ENCODE results near the gene ABCC11.

The ABCC11 gene

DNA sequence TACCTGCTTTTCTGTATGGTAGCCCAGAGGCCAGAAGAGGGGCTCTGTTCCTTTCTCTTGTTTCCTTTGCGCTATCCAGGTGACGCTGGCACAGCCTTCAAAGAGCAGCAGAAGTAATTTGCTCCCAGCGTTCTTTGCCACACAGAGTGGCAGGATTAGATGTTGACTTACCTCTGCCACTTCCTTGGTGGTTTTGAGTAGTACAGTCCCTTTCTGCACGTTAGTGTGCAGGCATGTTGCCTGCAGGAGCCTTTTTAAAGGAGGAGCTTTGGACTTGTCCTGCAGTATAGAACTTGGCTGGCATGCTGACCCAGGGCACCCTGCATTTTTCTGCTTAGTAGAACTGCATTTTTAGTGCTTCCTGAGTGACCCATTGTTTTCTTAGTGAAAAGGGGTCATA lies at the start of gene ABCC11:
Gene ABCC11, minus strand, starts transcription at position 229 of the 400 bp plus-strand sequence. CDS start 15,618 bp downstream, outside the sequence.
- DNase-seq, result no peak

DNA sequence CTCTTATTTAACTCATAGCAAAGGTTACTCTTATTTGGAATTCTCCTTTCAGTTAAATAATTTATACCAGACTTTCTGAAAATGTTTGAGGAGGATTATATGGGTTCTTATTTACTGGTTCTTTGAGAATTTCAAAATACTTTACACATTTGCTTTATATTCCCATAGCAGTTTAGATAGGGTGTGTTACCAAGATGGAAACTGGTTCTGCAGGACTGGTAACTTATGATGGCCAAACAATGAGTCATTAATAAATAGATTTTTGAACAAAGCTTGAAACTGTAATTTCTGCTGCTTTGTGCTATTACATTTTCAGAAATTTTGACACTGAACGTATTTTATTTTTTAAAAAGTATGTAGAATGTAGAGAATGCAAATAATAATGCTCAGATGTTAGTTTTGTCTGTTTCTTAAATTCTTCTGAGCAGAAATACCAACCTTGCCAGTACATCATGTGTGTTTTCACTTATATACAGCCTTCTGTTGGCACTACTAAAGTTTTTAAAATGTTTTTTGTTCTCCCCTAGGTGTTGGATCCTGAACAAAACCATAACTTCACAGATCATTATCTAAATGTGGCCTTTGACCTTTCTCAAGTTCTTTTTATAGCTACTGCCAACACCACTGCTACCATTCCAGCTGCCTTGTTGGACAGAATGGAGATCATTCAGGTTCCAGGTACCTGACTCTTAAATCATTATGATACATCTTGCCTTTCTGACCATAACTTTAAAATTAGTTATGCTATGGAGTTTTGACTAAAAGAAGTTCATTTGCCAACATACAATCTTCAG lies 48.3 kb upstream of the ABCC11 start:
- no peak for DNase-seq

DNA sequence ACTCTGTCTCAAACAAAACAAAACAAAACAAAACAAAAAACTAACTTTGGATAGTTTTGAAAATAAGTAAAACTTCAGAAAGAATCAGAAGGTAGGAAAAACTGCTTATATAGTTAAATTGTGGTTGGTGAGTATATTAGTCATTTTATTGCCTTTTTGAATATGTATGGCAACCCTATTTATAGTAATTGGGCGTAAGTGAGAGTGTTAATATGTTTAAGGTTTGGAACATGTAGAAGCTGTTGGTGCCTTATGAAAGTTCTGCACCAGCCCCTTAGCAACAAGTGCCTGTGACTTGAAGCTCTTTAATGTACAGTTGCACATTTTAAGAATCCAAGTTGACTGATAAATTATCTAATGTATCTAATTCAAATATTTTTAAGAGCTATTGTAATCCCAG lies 47.4 kb upstream of the ABCC11 start:
- DNase-seq, result no peak

DNA sequence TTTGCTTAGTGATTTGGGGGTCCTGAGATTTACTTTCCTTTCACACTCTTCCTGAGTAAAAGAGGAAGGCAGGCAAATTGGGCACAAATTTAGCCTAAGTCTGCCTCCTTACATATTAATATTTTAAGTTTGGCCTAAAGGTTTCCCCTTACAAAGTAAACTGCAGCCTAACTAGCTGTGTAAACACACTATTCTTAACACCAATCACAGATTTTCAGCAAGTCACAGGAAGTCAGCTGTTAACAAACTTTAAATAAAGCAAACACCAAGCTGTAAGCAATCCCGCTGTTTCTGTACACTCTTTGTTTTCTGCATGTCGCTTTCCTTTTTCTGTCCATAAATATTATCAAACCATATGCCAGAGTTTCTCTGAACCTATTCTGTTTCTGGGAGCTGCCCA lies 45.1 kb upstream of the ABCC11 start:
- no peak for DNase-seq

DNA sequence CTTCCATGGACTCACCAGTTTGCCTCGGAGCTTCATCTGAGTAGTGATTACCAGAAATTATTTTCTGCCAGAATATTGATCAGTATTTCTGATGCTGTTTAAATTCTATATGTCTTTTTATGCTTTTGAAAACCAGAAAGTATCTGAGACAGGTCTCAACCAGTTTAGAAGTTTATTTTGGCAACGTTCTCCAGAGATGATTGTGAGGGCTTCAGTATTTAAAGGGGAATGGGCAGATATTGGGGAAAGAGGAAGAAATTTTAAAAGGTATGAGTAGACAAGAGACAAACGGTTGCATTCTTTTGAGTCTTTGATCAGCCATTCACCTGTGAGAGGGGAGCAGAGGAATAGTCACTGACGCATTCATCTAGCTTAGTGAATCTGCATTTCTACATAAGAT lies 44.4 kb upstream of the ABCC11 start:
- DNase-seq, result no peak

DNA sequence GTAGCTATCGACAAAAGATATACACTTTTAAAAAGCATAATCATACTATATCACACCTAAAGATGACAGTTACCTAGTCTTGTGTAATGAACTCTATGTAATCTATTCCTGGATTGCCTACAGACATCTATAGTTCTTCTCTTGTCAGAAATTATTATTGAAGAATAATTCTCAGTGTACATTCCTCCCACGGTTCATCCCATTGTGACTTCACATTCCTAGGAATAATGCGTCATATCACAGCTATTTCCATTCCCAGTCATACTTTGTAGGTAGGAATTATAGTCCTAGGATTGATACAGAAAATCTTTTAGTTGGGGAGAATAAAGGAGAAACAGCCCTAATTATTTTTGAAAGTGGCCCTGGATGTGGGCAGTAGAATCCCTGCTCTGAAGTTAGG lies 44.0 kb upstream of the ABCC11 start:
- no peak for DNase-seq

DNA sequence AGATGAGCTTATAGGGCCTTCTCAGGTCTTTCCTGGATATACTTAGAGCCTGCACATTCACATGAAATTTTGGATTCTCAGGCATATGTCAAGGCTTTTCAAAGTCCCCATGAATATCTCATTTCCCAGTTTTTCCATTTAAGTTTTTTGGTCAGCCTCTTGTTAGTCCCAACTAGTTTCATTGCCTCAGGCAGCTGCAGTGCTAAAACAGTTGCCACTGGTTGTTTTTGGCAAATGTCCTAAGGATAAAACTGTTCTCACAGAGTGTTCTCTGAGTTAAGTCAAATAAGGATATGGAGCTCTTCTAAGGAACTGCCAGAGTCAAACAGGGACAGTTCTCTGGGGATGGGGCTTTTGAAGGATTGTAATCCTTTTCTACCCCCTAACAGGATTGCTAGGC lies 39.9 kb upstream of the ABCC11 start:
- DNase-seq, result no peak

DNA sequence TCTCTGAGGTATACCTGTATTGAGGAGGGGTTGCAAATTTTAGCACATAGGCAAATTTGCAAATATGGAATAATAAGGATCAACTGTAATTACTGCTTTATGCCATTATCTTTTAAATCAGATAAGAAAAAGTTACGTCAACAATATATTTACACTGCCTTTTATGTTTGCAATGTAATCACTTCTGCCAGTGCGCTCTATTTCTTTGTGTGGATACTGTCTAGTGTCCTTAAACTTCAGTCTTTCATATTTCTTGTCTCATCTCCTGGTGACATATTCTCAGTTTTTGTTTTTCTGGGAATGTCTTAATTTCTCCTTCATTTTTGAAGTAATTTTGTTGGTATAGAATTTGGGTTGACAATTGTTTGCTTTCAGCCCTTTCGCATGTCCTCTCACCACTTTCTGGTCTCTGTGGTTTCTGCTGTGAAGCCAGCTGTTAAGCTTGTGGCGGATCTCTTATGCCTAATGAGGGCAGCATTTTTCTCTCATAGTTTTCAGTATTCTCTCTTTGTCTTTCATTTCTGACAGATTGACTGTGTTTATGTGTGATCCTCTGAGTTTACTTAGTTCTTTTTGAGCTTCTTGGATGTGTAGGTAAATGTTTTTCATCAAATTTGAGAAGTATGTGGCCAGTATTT lies 37.6 kb upstream of the ABCC11 start:
- DNase-seq, result no peak

DNA sequence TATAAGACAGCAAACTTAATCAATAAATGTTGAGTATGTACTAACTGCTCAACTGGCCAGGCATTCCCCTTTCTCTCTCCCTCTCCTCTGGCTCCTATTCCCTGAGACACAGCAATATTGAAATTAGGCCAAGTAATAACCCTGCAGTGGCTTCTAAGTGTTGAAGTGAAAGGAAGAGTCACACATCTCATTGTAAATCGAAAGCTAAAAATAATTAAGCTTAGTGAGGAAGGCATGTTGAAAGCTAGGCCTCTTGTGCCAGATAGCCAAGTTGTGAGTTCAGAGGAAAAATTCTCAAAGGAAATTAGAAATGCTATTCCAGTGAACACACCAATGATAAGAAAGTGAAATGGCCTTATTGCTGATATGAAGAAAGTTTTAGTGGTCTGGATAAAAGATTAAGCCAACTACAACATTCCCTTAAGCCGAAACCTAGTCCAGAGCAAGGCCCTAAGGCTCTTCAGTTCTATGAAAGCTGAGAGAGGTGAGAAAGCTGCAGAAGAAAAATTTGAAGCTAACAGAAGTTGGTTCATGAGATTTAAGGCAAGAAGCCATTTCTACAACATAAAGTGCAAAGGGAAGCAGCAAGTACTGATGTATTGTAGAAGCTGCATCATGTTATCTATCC lies 35.4 kb upstream of the ABCC11 start:
- no peak for DNase-seq

DNA sequence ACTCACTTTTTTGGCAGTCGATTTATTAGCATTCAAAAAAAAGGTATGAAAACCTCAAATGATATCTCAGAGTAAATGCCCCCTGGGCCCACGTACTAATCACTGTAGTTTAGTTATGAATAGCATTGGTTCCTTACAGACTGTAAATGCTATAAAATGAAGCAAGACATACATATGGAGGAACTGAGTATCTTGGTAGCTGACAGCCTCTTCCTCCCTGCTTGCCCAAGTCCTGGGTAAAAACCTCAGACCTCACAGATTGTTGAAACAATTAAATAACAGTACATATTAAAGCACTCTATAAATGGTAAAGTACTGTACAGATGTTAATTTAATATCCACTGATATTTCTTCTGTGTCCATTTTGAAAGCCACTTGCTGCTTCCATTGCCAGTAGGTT lies 33.2 kb upstream of the ABCC11 start:
- DNase-seq, result no peak

DNA sequence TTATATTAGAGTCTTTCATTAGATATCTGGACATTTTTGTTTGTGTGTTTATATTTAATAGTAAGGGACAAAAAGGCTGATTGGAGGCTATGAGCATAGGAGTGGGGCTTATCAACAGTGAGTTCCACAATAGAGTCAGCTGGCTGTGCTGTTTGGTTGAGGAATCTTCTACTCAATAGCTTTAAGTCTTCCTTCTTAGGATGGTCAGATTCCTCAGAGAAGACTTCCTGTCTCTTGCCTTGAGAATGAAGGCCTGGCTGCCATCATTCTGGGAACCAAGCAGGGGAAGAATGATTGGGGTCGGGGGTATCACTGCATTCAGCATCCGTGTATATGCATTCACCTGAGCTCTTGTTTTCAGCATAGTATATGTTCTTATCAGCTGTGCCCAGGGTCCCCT lies 31.9 kb upstream of the ABCC11 start:
- DNase-seq, result no peak

DNA sequence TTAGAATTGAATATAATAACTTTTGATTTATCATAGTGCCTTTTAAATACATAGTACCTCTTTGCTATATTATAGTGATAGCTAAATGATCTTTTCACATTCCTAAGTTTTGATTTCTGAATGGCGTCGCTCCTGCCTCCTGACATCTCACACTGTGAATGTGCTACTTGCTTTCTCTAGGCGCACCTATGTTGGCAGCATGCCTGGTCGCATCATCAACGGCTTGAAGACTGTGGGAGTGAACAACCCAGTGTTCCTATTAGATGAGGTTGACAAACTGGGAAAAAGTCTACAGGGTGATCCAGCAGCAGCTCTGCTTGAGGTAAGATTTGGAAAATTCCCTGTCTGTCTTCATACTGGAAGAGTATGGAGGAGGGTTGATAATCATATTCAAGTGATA lies 29.8 kb upstream of the ABCC11 start:
- no peak for DNase-seq

DNA sequence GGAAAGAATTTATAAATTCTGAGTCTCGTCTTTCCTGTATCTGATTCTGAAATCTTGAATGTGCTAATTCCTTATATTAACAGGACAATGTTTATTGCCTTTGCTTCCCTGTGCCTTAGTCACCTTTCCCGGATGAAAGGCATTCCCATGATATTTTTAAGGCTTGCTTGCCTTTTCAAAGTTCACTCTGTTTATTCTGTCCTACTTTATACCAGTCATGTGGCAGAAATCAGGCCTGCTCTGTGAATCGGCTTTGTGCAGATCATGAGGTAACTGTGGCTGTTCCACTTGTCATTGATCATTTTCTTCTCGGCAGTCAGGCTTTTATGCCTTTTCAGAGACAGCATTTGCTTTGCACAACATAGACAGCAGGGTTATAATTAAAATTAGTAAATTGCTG lies 28.8 kb upstream of the ABCC11 start:
- DNase-seq, result no peak

DNA sequence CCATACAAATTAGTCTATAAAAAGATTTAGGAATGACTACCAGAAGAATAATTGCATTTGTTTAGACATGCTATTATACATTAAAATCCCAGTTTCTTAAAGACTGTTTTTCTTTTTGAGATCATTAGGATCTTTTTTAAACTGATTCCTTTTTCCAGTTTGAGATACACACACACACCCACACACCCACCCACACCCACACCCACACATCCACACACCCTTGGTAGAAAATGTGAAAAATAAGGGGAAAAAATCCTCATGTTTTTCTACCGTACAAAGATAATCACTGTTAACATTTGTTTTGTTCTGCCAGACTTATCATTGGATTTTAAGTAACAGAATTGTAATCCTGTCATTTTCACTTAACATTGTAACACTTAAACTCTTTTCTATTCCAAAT lies 27.1 kb upstream of the ABCC11 start:
- no peak for DNase-seq

DNA sequence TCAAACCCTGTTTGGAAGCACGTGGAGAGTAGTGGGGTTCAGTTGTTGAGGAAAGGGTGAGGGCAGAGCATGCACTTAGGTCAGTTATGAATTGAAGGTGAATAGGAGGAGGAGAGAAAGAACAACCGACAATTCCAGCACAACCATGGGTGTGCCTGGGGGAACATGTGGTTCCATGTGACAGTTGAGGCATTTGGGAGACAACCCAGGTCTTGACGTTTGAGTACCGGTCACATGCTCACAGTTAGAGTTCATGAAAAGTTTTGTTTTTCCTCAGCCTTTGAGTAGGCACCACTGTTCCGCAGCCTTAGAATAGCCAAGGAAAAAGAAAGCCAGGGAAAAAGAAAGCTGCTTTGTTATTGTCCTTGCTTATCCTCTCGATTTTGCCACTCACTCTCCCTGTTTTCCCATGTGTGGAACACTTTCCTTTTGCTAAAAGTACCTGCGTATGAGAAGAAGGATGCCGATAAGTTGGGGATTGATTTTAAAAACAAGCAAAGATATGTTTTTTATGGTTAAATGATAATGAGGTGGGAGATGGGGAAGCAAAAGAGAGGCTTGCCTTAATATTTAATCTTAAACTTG lies 25.6 kb upstream of the ABCC11 start:
- no peak for DNase-seq

DNA sequence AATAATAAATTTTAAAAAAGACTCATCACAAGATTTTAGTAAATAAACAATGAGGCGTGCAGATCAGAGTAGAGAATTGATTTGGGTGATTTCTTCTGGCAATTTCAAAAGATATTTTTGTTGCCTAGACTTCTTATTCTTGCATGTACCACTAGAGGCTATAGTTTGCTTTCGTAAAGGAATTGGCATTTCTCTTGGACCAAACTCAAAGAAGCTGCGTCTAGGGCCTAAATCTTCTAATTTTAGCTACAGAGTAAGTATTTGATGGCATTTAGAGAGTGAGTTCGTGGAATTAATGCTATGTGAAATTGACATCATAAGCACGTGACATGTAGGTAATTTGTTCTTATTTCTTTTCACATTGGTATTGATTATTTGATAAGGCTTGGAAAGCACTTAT lies 24.4 kb upstream of the ABCC11 start:
- DNase-seq, result no peak

DNA sequence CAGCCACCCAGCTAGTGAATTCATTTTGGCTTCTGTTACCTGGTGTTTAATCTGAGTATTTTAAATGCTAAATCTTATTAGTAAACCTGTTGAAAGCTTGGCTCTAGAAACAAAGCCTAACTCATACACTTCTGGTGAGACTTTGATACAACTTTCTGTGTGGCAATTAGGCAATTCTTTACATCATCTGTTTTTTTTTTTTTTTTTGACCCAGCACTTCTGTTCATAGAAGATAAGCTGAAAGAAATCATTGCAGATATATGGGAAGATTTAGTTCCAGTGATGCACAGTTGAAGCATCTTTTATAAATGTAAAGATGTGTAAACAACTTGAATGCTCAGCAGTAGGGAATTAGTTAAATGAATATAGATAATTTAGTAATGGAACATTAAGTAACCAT lies 21.7 kb upstream of the ABCC11 start:
- DNase-seq, result no peak

DNA sequence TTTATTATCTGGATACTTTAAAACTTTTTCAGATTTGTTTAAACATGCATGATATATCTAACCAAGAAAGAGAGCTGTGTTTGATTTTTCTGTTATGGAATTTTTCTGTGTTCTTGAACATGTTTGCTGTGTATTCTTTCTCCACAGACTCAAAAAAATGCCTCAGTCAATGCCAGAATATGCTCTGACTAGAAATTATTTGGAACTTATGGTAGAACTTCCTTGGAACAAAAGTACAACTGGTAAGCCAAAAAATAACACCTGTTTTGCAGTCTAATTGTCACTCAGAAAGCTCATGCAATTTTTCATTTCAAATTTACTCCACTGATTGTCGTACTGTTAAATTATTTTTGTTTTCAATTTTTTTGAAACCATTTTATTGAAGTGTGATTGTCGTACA lies 15.3 kb upstream of the ABCC11 start:
- DNase-seq, result no peak

DNA sequence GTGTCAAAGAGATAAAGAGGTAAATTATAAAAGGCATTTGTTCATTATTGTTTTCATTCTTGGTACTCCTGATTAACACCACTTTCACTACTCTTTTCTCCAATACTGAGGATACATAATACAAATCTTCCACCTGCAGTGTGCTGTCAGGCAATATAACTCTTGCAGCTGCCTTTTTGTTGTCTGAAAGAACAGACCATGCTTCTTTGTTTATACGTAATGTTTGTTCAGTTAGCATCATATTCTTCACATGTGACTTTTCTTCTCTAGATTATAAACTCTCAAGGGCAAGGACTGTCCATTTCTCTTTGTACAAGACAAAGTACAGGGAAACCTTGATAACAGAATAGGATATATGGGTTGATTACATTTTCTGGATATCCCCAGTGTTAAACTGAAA lies 14.2 kb upstream of the ABCC11 start:
- no peak for DNase-seq

DNA sequence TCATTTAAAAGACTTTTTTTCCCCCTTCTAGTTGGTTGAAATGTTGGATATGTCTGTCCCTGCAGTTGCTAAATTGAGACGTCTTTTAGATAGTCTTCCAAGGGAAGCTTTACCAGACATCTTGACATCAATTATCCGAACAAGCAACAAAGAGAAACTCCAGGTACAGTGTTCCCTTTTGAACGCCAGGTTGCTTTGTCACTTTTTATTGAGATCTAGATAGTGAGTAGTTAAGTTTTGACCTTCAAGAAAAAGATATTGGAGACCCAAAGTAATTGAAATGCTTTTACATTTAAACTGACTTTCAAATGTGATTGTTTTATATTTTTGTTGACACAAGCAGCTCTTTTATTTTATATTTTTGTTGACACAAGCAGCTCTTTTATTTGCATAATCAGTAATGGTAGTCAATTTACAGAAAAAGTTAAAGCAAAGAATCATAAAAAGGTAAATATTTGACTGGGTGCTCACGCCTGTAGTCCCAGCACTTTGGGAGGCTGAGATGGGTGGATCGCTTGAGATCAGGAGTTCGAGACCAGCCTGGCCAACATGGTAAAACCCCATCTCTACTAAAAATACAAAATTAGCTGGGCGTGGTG lies 9.3 kb upstream of the ABCC11 start:
- DNase-seq, result no peak

DNA sequence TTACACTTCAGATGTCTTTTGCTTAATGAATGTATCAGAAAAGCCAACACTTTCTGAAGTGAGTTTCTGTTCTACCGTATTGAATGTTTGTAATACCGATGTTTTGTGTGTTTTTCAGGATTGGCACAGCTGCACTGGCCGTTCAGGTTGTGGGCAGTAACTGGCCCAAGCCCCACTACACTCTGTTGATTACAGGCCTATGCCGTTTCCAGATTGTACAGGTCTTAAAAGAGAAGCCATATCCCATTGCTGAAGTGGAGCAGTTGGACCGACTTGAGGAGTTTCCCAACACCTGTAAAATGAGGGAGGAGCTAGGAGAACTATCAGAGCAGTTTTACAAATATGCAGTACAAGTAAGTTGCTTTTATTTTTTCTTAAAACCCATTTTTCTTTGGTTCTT lies 4.7 kb upstream of the ABCC11 start:
- no peak for DNase-seq

DNA sequence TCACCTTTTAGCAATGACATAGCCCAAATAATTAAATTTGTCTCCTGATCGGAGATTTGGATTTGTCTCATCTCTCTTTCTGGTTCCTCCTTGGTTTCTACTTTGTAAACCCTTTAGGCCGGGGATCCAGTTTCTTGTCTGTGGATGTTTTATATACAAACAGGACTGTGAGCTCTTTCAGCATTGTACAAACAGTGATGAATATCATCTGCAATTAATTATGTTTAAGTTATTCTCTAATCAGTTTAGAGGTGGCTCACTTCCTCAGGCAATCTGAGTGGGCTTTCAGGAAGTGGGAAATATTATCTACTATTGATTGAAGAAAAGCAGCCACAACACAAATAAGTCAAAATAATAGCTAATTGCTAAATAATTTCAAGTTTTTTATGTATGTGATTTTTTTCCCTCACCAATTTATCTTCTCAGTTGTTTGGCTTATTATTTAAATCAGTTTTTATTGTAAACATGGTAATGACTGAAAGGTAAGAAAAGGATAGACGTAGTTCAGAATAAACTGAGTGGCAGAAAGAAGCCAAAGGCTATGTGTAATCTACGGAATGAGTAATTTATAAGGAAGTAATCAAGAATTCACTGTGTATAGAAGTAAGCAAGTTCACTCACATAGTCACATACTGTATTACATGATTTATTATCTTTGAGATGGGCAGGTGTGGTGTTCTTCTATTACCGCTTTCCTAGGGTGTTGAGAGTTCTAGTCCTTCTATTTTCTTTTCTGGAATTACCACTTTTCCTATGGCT lies 3.4 kb upstream of the ABCC11 start:
- DNase-seq, result no peak

DNA sequence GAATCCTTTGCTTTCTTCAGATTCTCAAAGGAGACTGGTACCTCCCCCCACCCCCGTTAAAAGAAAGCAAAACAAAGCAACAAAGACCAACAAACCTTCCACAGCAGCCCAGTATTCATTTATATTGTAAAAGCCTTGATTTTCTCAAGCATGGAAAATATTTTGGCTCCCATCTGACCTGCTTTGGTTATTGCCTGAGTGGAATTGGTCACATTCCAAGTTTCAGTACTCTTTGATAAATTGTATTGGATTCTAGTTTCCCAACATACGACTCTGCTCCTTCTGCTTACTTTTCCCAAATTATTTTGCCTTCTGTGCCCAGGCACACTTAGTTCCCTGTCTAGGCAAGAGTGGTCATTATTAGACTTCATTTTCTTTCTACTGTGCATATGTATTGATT lies 1.3 kb downstream of the ABCC11 start:
- DNase-seq, result no peak

Data from activated naive CD4-positive, alpha-beta T cell treated with anti-CD3 and anti-CD28 coated beads, Interleukin-2, amount 50 U/mL, for 16 hours (primary cell).